GM18858 (cell line): ENCODE measurements around the gene ELAVL3.

Experiments
- ATAC-seq: cut with Tn5 transposase; IDR thresholded peaks from one replicate; pipeline ENCODE4 v1.9.1; 2021; ENCODE audit not compliant: unreplicated experiment

The ELAVL3 gene

DNA sequence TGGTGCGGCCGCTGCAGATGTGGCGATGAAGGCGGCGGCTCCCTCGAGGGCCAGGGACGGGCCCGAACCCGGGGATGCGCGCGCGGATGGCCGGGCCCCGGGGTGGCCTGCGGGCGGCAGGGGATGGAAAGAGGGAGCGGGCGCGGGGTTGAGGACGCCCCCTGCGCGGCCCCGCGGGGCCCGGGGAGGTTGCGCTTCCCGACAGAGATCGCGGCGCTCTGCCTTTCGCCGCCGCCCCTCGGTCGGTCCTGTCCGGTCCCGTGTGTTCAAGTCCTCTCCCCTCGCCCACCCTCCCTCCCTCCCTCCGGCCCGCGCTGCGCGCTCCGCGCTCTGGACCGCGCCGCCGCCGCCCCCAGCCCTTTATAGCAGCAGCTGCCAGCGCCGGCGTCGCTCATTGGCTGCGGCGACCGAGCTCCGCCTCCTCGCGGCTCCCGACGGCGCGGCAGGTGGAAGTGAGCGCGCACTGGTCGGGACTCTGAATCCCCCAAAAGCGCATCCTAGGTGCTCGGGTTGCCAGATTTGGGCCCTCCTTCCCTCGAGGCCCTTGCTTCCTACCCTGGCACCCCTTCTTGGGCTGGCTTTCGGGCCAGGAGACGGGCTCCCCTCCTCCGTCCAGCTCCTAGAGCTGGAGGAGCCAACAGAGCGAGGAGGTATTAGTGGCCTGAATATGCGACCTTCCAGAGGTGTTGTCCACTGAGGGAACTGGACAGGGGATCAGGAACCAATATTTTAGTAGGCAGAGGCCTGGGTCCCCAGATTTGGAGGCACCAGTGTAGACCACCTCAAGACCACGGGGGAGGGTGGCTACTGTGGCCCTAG, at the start of gene ELAVL3:
TSS of gene ELAVL3 (minus strand) at position 332 of the 819 bp plus-strand sequence. CDS start 438 bp downstream, outside the sequence.
- ATAC-seq = no peak

DNA sequence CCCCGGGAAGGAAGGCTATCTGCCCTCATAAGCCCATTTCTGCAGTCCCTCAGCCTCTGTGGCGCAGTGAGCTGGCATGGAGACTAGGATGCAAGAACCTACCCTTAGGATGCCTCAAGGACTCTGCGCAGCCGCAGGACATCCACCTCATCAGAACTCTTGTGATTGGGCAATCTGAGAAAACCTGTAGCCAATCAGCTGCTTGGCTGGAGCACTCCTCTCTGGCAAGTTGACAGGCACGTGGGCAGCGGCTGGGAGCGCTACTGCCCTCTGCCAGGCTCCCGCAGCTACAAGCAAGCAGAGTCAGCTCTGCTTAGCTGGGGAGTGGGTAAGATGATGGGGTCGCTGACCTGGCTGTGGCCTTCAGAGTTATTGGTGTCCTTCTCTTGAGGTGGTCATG, 49.6 kb upstream of the ELAVL3 start:
- ATAC-seq = no peak

DNA sequence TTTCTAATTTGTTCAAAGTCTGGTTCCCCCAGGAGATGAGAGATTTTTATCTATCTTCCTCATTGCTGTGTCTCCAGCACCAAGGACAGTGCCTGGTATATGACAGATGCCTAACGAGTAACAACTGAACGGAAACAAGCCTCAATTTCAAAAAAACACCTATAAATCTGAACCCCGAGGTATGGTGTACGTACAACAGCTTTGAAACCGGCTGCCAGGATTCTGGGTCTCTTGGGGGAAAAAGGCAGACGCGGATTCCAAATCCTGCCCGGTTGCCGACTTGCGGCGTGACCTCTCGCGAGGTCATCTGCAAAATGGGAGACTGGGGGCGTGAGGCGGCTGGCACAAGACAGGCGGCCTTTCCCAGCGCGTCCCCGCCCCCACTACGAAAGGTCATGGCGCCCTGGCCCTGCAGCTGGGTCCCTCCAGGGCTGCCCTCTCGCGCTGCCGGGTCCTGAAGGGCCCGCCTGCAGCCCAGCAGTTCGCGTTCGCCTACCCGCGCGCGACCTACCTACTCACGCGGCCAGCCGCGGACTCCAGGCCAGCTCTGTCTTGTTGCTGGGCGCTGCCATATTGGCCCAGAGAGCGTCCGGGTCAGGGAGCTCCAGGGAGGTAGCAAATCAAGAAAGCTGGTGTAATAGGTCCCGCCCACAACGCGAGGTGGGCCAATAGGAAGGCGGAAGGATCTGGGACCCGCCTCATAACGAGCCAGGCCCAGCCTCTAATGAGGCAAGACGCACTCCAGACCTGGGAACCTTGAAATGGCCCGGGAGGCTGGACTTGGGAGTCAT, 47.9 kb upstream of the ELAVL3 start, which contains the start of gene ECSIT:
TSS of gene ECSIT (minus strand) at position 584 of the 791 bp plus-strand sequence. CDS start 9,964 bp downstream, outside the sequence.
- ATAC-seq = peak; percentile 84

DNA sequence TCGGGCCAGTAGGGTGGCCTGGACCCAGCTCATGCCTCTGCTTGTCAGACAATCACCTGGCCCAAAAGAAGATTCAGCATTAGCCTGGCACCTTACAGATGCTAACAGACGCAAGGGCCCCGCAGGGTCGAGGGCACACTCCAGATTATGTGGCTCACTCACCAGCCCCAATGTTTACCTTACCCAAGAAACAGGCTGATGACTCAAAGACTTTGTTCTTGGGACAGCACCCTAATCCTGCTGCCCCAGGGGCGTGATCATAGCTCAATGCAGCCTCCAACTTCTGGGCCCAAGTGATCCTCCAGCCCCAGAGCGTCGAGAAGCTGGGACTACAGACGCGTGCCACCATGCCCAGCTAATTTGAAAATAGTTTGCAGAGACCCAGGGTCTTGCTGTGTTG, 38.3 kb upstream of the ELAVL3 start:
- ATAC-seq = no peak

DNA sequence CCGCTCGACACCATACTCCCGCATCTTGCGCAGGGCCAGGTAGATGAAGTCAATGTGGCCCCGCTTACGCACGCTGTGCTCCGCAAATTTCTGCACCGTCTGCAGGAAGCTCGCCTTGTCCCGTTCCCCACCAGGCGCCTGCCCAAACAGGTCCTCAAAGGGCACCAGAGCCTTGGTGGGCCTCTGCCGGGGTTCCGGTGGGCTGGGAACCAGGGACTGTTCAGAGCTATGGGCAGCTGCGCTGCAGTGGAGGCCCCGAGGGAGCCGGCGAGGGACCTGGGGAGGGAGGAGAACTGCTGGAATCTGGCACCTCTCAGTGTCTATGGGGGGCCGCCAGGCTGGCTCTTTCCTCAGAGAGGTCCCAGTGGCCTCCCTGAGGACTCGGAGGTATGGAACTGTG, 33.1 kb upstream of the ELAVL3 start:
- ATAC-seq = no peak

DNA sequence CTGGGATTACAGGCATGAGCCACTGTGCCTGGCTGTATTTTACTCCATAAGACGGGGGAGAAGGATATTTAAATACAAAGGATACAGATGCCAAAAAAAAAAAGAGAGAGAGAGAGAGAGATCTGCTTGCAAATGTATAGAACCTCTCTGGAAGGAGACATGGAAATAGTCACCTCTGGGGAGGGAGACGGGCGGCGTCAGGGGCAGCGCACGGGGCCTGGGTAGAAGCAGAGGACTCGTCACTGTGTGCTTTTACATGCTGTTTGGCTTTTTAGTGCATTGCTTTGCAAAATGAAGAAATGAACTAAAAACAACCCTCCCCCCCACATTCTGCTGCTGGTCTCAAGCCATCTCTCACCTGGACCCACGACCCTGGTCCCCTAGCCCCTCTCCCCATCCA, 29.6 kb upstream of the ELAVL3 start:
- ATAC-seq = no peak

DNA sequence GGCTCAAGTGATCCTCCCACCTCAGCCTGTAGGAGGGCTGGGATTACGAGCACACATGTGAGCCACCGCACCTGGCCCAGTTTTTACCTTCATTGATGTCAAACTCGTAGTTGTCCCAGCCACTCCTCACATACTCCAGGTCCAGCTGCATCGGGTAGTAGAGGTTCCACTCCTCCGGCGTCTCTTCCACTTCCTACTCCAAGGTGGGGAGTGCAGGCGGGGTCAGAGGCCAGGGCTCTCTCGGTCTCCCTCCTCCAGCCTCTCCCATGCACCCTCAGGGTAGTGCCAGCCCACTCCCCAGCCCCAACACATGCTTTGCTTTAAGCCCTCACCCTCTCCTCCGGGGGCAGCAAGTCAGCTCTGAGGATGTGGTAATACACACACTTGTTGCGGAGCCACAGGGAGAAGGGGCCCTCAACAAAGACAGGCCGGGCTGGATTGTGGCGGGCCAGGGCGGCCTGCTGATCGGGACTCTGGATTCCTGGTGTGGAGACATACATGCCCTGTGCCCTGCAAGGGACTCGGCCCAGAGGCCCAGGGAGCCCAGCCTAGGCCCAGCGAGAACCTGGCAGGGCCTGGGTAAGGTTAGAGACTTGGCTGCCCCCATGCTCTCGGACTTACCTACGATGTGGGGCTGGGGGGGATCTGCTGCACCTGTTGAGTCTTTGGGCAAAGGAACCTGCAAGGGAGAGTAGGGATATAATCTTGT, 26.7 kb upstream of the ELAVL3 start:
- ATAC-seq = no peak

DNA sequence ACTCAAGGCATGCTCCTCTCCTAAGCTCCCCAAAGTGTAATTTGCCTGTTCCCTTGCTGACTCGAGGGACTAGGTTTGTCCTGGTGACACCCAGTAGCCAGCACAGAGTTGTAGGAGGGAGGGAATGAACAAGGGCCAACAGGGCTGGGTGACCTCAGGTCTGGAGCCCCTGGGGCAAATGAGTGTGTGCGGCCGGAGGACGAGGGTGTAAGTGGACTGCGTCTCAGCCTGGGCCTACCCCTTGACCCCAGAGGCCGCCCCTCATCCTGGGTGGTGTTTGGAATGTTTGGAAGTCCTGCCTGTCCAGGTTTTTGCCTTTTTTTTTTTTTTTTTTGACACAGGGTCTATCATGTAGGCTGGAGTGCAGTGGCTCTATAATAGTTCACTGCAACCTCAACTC, 26.1 kb upstream of the ELAVL3 start:
- no peak for ATAC-seq

DNA sequence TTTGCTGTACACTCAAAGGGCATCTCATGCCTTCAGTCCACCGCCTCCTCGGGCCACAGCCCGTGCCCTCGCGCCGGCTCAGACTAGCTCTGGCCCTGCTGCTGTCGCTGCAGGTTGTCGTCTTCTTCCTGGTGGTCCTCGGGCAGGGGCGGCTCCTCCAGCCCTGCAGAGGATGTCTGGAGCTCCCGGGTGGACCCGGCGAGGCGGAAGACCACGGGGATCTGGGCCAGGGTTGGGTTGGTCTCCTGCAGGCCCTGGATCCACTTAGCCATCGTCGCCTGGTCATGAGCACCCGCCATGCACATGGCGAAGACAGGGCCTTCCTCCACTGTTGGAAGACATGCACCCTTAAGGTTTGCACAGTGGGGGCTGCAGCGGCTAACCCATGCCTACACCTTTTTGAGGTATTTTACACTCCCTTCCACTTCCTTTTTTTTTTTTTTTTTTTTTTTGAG, 25.3 kb upstream of the ELAVL3 start:
- peak; percentile 3 for ATAC-seq

DNA sequence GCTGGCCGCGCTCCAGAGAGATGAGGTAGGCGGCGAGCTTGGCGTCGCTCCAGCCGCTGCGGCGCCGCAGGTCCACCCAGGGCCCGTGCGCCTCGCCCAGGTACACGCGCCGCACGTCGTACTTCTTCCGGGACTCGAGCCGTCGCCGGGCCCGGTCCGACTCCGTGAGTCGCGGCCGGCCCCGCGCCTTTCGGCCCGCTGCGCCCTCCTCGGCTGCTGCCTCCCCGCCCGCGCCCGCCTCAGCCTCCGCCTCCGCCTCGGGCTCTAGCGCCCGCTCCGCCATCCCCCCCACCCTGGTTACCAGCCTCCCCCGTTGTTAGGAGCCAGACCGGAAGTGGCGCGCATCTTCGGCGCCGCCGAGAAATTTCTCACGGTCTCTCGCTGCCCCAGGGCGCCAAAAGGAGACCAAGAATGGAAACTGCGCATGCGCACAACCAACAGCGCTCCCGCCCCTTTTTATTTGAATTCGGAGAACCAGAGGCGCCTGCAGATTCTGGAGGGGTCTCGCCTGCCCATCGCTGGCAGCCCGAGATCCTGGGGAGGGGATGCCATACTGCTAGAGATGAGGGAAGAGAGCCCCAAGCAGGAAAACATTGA, 24.8 kb upstream of the ELAVL3 start, which contains the start of gene ZNF653:
TSS of gene ZNF653 (minus strand) at position 336 of the 597 bp plus-strand sequence. CDS start at position 283, 53 bp downstream.
- peak; percentile 15 for ATAC-seq

DNA sequence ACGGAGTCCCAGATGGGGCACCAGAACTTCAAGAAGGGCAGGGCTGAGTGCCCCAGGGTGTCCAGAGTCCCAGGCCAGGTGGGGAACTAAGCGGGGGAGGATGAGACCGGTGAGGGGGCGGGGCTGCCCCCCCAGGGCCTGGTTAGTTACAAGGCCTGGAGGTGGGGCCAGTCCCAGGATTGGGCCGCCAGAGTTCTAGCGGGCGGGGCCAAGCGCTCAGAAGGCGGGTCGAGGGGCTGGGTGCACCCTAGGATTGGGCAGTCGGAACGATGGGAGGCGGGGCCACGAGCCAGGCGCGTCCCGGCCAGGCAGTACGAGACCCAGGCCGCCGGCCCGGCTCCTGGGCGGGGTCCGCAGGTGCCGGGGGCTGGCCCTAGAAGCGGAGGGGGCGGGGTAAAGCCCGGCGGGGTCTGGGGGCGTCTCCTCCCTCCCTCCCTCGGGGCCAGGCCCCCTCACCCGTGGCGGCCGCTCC, 24.2 kb upstream of the ELAVL3 start:
- peak; percentile 84 for ATAC-seq

DNA sequence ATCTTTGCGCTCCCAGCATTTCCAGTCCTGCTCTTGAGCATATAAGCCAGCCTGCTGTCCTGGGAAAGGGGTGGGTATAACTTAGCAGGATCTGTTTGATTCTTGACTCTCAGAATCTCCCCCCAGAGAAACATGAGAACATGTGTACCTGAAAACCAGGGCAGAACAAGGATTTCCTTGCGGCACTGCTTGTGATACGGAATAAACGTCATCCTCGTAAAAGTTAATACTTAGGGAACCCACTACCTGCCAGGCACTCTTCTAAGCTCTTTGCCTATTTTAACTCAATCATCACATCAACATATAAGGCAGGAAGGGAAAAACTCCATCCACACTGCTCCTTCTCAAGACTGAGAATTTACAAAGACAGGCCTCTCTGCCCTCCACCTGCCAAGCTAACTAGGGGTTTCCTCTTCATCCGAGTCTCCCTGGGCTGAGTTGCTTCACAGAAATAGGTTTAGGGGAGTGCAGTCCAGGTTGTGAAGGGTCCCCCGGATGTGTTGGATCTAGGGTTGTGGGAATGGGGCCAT, 23.7 kb upstream of the ELAVL3 start:
- no peak for ATAC-seq

DNA sequence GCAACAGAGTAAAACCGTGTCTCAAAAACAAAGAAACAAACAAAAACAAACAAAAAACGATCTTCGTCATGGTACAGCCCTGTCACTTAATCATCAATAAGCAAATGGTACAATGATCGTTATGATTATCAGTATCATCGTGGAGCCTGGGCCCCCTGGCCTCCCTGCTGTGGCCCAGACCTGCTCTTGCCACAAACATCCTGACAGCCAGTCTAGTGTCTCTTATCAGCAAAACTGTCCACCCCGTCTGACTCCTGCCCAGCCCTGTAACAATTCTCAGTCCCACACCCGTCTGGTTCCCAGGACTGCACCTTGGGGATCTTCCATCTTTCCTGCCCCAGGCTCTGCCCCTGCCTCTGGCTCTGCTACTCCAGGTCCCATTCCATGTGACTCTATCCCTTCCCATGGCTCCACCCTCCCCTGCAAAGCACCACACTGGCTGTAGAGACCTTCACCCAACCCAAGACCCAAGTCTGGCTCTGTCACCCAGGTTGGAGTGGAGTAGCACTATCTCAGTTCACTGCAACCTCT, 19.1 kb upstream of the ELAVL3 start:
- no peak for ATAC-seq

DNA sequence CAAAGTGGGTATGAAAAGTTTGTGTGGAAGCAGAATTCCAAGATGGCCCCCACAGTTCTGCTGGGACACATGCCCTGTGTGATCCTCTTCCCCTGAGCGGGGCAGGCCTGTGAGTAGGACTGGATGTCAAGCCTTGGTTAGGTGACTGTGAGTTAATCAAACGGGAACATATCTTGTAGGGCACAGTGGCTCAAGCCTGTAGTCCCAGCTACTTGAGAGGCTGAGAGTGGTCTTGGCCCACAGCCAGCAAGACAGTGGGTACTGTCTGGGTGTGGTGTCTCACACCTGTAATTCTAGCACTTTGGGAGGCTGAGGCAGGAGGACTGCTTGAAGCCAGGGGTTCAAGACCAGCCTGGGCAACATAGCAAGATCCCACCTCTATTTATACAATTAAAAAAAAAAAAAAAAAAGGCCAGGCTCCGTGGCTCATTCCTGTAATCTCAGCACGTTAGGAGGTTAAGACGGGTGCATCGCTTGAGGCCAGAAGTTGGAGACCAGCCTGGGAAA, 18.4 kb upstream of the ELAVL3 start:
- no peak for ATAC-seq

DNA sequence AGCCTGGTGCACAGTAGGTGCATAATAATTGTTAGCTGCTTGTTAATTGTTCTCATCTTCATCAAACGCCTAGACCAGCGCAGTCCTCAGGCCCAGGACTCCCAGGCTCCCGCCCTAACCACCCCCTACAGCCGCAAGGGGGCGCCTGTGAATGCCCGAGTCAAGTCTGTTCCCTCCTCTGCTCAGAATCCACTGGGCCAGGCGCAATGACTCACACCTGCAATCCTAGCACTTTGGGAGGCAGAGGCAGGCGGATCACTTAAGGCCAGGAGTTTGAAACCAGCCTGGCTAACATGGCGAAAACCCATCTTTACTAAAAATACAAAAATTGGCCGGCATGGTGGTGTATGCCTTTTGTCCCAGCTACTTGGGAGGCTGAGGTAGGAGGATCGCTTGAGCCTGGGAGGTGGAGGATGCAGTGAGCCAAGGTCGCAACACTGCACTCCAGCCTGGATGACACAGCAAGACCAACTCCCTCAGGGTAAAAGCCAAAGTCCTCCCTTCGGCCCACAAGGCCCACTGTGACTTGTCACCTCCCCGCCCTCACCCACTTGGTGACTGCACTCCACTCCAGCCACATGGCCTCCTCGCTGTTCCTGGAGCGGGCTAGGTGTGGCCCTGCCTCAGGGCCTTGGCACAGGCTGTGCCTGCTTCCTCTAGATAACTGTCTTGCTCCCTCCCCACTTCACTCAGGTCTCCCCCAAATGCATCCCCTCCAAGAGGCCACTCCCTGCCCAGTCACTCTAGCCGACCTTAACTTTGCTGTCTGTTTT, 15.7 kb upstream of the ELAVL3 start:
- no peak for ATAC-seq

DNA sequence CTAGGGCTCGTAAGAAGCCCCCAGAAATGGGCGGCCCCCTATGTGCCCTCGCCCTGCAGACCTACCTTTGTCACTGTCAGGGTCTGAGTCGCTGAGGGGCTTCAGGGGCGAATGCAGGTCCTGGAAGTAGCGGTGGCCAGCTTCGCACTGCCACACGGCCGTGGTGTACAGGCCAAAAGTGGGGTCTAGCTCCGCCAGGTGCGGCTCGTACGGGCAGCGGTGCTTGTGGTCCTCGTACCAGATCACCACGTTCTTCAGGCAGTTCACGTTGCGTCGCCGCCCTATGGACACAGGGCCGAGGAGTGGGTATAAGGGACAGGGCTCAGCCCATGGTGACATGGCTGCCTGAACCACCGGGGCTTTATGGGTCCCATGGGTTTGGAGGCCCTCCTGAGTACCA, 15.0 kb upstream of the ELAVL3 start:
- ATAC-seq = no peak

DNA sequence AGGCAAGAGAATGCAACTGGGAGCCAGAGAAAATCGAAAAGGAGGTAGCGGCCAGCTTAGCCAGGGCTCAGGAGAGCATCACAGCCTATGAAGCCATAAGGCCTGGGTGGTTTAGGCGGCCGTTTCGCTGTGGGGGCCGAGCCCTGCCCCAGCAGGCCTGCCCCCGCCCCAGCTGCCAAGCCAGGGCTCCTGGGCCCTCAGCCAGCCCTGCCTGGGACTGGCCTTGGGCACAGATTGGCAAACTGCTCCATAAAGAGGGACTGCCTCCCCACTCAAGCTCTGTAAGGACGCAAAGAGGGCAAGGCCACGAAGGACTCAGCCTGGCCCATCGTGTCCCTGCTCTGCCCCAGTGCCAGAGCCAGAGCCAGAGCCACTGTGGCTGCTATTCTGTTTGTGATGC, 14.6 kb upstream of the ELAVL3 start:
- ATAC-seq = no peak

DNA sequence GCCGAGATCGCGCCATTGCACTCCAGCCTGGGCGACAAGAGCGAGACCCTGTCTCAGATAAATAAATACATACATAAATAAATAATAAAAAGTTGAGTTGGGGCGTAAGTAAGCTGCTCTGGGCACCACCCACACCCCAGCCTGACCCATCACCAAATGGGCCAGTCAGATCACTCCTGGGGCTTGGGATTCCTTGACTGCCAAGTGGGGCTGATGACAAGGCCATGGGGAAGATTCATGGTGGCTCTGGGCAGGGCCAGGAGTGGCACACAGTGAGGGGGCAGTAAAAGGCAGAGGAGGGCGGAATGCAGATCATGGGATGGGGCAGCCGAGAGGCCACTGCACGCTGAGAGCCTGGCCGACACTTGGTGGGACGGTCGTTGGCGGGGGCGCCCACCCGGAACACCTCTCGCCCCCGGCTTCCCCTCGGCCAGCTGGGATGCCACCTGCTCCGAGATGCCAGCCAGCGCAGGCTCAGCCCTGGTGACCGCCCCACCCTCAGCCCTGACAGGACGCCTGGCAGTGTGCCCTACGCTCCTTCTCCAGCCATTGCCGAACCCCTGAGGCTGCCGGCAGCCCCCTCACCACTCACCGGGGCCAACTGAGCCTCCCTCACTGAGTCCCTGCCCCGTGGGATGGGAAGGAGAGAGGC, 13.9 kb upstream of the ELAVL3 start:
- ATAC-seq = no peak

DNA sequence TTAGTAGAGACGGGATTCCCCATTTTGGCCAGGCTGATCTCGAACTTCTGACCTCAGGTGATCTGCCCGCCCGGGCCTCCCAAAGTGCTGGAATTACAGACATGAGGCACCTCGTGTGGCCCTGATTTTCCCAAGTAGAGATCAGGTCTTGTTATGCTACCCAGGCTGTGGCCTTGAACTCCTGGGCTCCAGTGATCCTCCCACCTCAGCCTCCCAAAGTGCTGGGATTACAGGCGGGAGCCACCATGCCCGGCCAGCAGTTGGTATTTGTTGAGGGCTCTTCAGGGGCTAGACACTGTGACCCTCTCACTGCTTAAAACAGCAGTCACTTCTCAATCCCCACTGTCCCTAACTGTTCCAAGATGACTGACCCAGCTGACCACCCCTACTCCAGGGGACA, 8.5 kb upstream of the ELAVL3 start:
- no peak for ATAC-seq
